Measurements from ENCODE around the gene PTPN7. TPM values are rescaled to one million over a fixed set of nuclear protein-coding genes. Genes with fewer than 3 reads are reported as not detected.

Gene PTPN7
- total RNA-seq, 1 experiment from 2014 or later = not detected

DNA sequence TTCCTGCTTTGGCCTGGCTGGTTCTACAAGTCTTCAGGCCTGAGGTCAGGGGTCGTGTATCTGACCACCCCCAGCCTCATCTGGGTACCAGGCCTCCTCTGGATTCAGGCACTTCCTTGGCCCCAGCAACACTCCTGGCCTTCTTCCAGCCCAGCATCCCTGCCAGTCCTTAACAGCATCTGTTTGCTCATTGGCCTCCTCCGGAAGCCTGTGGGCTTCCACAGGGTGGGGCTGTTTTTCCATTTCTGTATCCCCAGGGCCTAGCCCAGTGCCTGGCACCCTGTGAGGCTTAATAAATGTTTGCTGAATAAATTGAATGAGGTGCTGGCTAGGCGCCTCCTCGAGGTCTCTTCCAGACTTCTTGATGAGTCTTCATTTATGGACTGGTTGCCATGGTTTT lies 59.2 kb downstream of the PTPN7 start:
- TF ChIP-seq CTCF (conservative IDR thresholded peaks at IDR 0.05) = no peak
- no peak for TF ChIP-seq EZH2 (IDR thresholded peaks at IDR 0.05; ENCODE audit: low read depth)
- Histone ChIP-seq H3K27ac (no peak overlapping the region), H3K9me3 (ENCODE audit: insufficient read depth, low read depth) (no peaks in the 10 kb centered on the region), H3K4me3 (no peak overlapping the region), H3K4me1 (replicated peaks; ENCODE audit: insufficient read depth) (peaks cover 35% of the 10 kb centered on the region), H2AFZ (no peak overlapping the region), H3K9me2 (ENCODE audit: insufficient read depth) (no peaks in the 10 kb centered on the region), H3K27me3 (ENCODE audit: insufficient read depth, low read depth) (no peaks in the 10 kb centered on the region), H3K79me2 (ENCODE audit: low read depth) (no peaks in the 10 kb centered on the region), H3K4me2 (no peak overlapping the region), H4K20me1 (ENCODE audit: insufficient read depth) (no peaks in the 10 kb centered on the region), H3K36me3 (ENCODE audit: low read depth) (no peaks in the 10 kb centered on the region), H3F3A (ENCODE audit: insufficient read depth, low read depth) (peaks cover 23% of the 10 kb centered on the region)
- ChIA-PET CTCF (interaction anchor here (0.6 kb wide), 1 partner anchor 16 kb away, joined by 9 read pairs; no protein-coding TSS in a partner anchor), POLR2A (ENCODE audit: unreplicated experiment) (no interaction called here)
- no TSS peak for BruUV-seq (replicated peaks)
- no peak for DNase-seq
- intact Hi-C loops (cut with micrococcal nuclease; ENCODE audit: unreplicated experiment) = loop anchor here (10.0 kb wide), 1 partner anchor 386 kb away; no protein-coding TSS in a partner anchor

Other genes with a start within 250 kb of the PTPN7 start
- gene LMOD1, start 214.1 kb downstream of the PTPN7 start, total RNA-seq (2021) = 0.53 and 0.74 TPM in 2 replicates
- gene TIMM17A, start 205.1 kb downstream of the PTPN7 start, total RNA-seq (2021) = 55.7 and 60.4 TPM in 2 replicates
- gene RNPEP, start 178.0 kb downstream of the PTPN7 start, total RNA-seq (2021) = 108 and 123 TPM in 2 replicates
- 295 and 318 TPM in 2 replicates for gene ELF3, start 150.0 kb downstream of the PTPN7 start, total RNA-seq (2021)
- 0.30 and 0.33 TPM in 2 replicates for gene GPR37L1, start 37.7 kb downstream of the PTPN7 start, total RNA-seq (2021)
- 40.0 and 42.6 TPM in 2 replicates for gene ARL8A, start 15.9 kb downstream of the PTPN7 start, total RNA-seq (2021)
- gene LGR6, start 33.2 kb upstream of the PTPN7 start, total RNA-seq (2021) = 5.6 and 7.9 TPM in 2 replicates
- gene UBE2T, start 181.3 kb upstream of the PTPN7 start, total RNA-seq (2021) = 43.2 and 55.5 TPM in 2 replicates
- gene PPP1R12B, start 188.1 kb upstream of the PTPN7 start, total RNA-seq (2021) = 33.3 and 35.8 TPM in 2 replicates